Activated T-helper 2 cell treated with anti-CD3 and anti-CD28 coated beads, Interferon-gamma antibody, Interleukin-2, Interleukin-4, amounts not matched to agents 10 μg/mL and 5 μg/mL and 100 μg/mL, durations not matched to agents 14 hours and 24 hours and 36 hours (primary cell): ENCODE measurements around the gene DBX1. TPM values are rescaled to one million over a fixed set of nuclear protein-coding genes. Genes with fewer than 3 reads are reported as not detected.

Source experiments
- DNase-seq: peaks from one replicate; pipeline ENCODE4 v3.0.0; 2021; ENCODE audit warnings: low spot score
- H3K27ac Mint-ChIP-seq: one replicate; pipeline ENCODE4 v1.8.0; 2021; ENCODE audit warnings: mixed read lengths
- H3K27me3 Mint-ChIP-seq: one replicate; pipeline ENCODE4 v1.8.0; 2021; ENCODE audit warnings: low read depth, mixed read lengths
- H3K36me3 Mint-ChIP-seq: one replicate; pipeline ENCODE4 v1.8.0; 2021; ENCODE audit warnings: low read depth, mixed read lengths
- H3K4me1 Mint-ChIP-seq: one replicate; pipeline ENCODE4 v1.8.0; 2021; ENCODE audit warnings: low read depth, mixed read lengths
- H3K4me3 Mint-ChIP-seq: one replicate; pipeline ENCODE4 v1.8.0; 2021; ENCODE audit warnings: low read depth, mild to moderate bottlenecking, moderate library complexity, mixed read lengths
- H3K9me3 Mint-ChIP-seq: one replicate; pipeline ENCODE4 v1.8.0; 2021; ENCODE audit warnings: mixed read lengths
- intact Hi-C: fragments of 100-400 bp; cut with micrococcal nuclease; formaldehyde crosslinking; loops from one replicate; pipeline ENCODE4 v1.15.1; 2023
- total RNA-seq: library from RNA; stranded (reverse); gene quantifications from 2 replicates; pipeline ENCODE4 v1.2.3, GENCODE V29; 2022

Gene DBX1
- total RNA-seq, 1 donor from 2014 or later = not detected

DNA sequence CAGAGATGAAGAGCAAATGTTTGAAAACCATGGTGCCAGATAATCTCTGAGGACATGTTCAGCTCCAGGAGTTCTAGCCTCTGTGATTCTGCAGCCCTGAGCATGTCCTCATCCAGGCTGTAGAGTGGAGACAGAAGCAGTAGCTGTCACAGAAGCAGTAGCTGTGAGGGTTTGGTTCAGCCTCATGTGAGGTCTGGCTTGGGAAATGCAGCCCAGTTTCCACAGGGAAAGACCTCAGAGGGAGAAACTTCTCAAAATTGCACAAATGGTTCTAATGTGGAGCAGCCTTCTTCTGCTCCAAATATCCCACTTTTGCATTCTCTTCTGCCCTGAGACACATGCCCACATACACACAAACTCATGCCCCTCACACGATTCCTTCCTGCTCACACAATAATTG, 48.4 kb downstream of the DBX1 start:
- H3K27me3 Mint-ChIP-seq = no peaks in the 10 kb centered on the region
- intact Hi-C loops = loop anchor here (1.0 kb wide), 1 partner anchor 161 kb away; no protein-coding TSS in a partner anchor
- H3K36me3 Mint-ChIP-seq = no peaks in the 10 kb centered on the region
- DNase-seq = no peak
- no peaks in the 10 kb centered on the region for H3K9me3 Mint-ChIP-seq
- no peak overlapping the region for H3K4me3 Mint-ChIP-seq
- H3K27ac Mint-ChIP-seq = no peak overlapping the region
- H3K4me1 Mint-ChIP-seq = no peaks in the 10 kb centered on the region

DNA sequence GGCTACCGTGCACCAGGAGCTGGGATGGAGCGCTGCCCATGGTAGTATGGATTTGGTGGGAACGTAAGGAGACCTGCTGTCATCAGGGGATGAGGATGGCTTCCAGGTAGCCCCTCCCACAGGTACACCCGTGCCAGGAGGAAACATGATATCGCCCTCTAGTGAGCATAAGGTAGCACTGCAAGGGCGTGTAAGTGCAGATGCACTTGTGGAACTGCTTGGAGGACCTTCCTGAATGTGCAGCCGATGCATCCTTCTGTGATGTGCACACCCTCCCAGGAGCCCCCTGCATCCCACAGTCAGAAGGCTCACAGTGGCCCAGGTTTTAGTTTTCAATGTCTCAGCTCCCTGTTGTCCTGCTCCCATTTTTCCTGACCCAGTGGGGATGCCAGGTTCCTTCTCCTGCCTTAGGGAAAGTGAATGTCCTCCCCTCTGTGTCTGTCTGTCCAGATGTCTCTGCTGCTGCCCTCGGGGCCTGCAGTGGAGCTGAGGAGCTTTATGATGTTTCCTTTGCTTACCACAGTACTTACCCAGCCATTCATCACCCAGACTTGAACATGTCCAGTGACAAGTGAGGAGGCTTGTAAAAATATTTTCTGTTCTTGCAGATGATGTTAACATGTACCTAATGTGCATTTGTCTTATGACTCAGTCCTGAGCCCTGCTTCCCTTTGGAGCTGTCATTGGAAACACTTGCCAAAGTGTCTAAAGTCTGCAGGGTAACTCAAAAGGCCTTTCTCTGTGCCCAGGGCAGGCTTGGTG, 49.2 kb downstream of the DBX1 start:
- Mint-ChIP-seq H3K27ac (no peak overlapping the region), H3K27me3 (no peaks in the 10 kb centered on the region), H3K9me3 (no peaks in the 10 kb centered on the region), H3K4me3 (no peak overlapping the region), H3K36me3 (no peaks in the 10 kb centered on the region), H3K4me1 (no peaks in the 10 kb centered on the region)
- DNase-seq = peak; percentile 21
- intact Hi-C loops = loop anchor here (1.0 kb wide), 1 partner anchor 160 kb away; no protein-coding TSS in a partner anchor

GRCh38 chr11:20109731-20110445, 50.4 kb downstream of the DBX1 start:
- no peak overlapping the region for H3K27ac Mint-ChIP-seq
- intact Hi-C loops = no loop called here
- no peak overlapping the region for H3K4me3 Mint-ChIP-seq
- no peaks in the 10 kb centered on the region for H3K36me3 Mint-ChIP-seq
- no peaks in the 10 kb centered on the region for H3K4me1 Mint-ChIP-seq
- H3K9me3 Mint-ChIP-seq = no peaks in the 10 kb centered on the region
- H3K27me3 Mint-ChIP-seq = no peaks in the 10 kb centered on the region
- no peak for DNase-seq

Other genes with a start within 250 kb of the DBX1 start
- 62.7 and 63.5 TPM in 2 replicates for gene HTATIP2, start 203.2 kb upstream of the DBX1 start, total RNA-seq
- gene PRMT3, start 227.2 kb upstream of the DBX1 start, total RNA-seq = 38.3 and 39.2 TPM in 2 replicates